Stomach (tissue), 9 donors: ENCODE data around the gene BRD9. TPM values are rescaled to one million over a fixed set of nuclear protein-coding genes. Genes with fewer than 3 reads are reported as not detected.

Source experiments
- DNase-seq, 2 donors: peaks; one replicate each; pipeline versions ENCODE4 v3.0.0 to v3.0.0-alpha.2; 2013 to 2019
- H3K27ac ChIP-seq, 5 donors: fragments of 200-600 bp in 4 of 5; sonication (generic) in 4 of 5; one replicate each; pipeline ENCODE4 v1.5.1; 2013 to 2019; ENCODE audit warnings: mild to moderate bottlenecking in 1 of 5, moderate library complexity in 1 of 5
- H3K27me3 ChIP-seq, 3 donors: fragments of 200-600 bp; sonication (generic); one replicate each; pipeline ENCODE4 v1.5.1; 2017 to 2019; ENCODE audit warnings: mixed run types in 1 of 3
- H3K36me3 ChIP-seq, 4 donors: fragments of 200-600 bp; sonication (generic); 1 replicate in 3 of 4; 2 replicates in 1 of 4; pipeline ENCODE4 v1.5.1; 2016 to 2019
- H3K4me1 ChIP-seq, 4 donors: fragments of 200-600 bp; sonication (generic); one replicate each; pipeline ENCODE4 v1.5.1; 2016 to 2019
- H3K4me3 ChIP-seq, 4 donors: fragments of 200-600 bp; sonication (generic) in 3 of 4; one replicate each; pipeline ENCODE4 v1.5.1; 2016 to 2019; ENCODE audit warnings: mild to moderate bottlenecking in 1 of 4
- H3K9me3 ChIP-seq, 4 donors: fragments of 200-600 bp; sonication (generic); one replicate each; pipeline ENCODE4 v1.5.1; 2016 to 2019
- CTCF ChIP-seq, 7 experiments: fragments of 450-650 bp in 4 of 7; fragments of 200-600 bp in 3 of 7; sonication (generic) in 3 of 7; IDR thresholded peaks; one replicate each; pipeline ENCODE4 v1.5.1; 2016 to 2019; ENCODE audit warnings: antibody characterized with exemption in 7 of 7, control low read depth in 2 of 7, mild to moderate bottlenecking in 1 of 7
- EP300 ChIP-seq: sonication (generic); formaldehyde crosslinking; IDR thresholded peaks from one replicate; pipeline ENCODE4 v1.6.1; 2017; ENCODE audit warnings: antibody characterized with exemption
- POLR2A ChIP-seq, 4 donors: fragments of 450-650 bp; IDR thresholded peaks; one replicate each; pipeline ENCODE4 v1.6.1; 2016; ENCODE audit warnings: antibody characterized with exemption in 4 of 4, control low read depth in 2 of 4, mild to moderate bottlenecking in 1 of 4, moderate library complexity in 1 of 4
- POLR2AphosphoS5 ChIP-seq, 3 donors: sonication (generic); formaldehyde crosslinking; IDR thresholded peaks; one replicate each; pipeline ENCODE4 v1.6.1; 2016; ENCODE audit warnings: antibody characterized with exemption in 3 of 3
- WGBS, 5 donors: extraction: QIAGEN DNeasy Blood & Tissue Kit in 3 of 5; methylation state at CpG; one replicate each; pipeline versions ENCODE4 v1.1.5 to v1.1.7; 2013 to 2018; 5-methylcytosine and 5-hydroxymethylcytosine counted together
- intact Hi-C: fragments of 100-400 bp; cut with DNase I; formaldehyde crosslinking; loops from one replicate; pipeline ENCODE4 v1.15.1; 2023; ENCODE audit warnings: low total_unique reads
- polyA plus RNA-seq, 3 donors: library from polyadenylated mRNA; stranded (reverse); fragments of 200-250 nt; gene quantifications; one replicate each; pipeline ENCODE4 v1.2.3, GENCODE V29; 2013
- total RNA-seq, 5 donors: library from RNA; depleted of rRNA; stranded (reverse); fragments of >200 nt; gene quantifications; one replicate each; pipeline versions ENCODE4 v1.1.0 to v1.2.3, GENCODE V29; 2014 to 2016
- donor health status: healthy with polysubstance abuse.
- donor health status: Bipolar disorder and iron deficiency.
- donor health status: healthy.

The BRD9 gene
- total and polyA plus RNA-seq, 8 donors = 16.2 to 152 (median 40.0) TPM

DNA sequence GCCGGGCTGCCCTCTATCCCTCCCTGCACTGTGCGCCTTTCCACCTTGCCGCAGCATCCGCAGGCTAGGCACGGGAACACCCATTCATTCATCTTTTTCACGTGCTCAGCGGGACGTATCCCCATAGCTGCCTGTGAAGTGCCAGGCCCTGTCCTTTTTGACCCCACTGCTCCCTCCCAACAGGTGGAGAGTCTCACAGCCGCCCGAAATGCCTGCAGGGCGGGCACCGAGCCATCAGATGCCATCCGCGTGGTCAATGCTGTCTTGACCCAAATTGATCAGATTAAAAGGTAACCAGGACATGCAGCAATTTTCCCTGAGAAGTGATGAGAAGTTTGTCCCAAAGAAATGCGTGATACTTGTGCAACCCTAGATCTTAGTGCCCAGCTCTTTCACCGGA, 15.6 kb upstream of the BRD9 start:
- no peak for DNase-seq
- intact Hi-C loops = loop anchor here (5.0 kb wide), 1 partner anchor 236 kb away; no protein-coding TSS in a partner anchor
- Histone ChIP-seq H3K27me3 (no peaks in the 10 kb centered on the region), H3K4me1 (peaks cover 0 to 18% (median 3%) of the 10 kb centered on the region in 4 donors), H3K27ac (no peak overlapping the region), H3K36me3 (peaks cover 0 to 21% (median 4%) of the 10 kb centered on the region in 4 donors), H3K4me3 (no peak overlapping the region), H3K9me3 (no peaks in the 10 kb centered on the region)
- TF ChIP-seq POLR2AphosphoS5 (IDR thresholded peaks at IDR 0.05) = no peak
- TF ChIP-seq CTCF (IDR thresholded peaks at IDR 0.05) = no peak
- TF ChIP-seq POLR2A (IDR thresholded peaks at IDR 0.05) = no peak
- TF ChIP-seq EP300 = no peak
- WGBS, 5 donors = 91 to 98% (median 97%) methylated on average over 16 of the region's 16 CpGs

DNA sequence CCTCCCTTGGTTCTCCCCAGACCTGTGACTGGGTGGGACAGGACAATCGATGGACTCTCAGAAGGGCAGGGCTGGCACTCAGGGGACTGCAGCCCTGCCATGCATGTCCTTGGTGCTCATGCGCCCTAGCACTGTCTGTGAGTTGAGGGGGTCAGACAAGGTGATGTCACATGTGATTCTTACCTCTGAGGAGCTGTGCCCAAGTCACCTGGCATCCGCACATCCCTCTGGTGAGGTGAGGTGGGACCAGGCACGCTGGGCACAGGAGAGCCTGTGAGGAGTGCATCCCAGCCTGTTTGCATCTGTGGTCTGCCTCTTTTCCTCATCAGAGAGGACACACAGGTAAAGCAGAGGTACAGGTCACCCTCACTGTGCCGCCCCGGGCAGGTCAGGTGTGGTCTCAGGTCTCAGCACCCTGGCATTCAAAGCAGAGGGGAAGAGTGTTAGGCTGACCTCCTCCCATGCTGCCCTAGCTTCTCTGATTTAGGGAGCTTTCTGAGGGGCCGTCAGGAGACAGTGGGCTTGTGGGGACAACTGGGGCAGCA, 14.8 kb upstream of the BRD9 start:
- Histone ChIP-seq H3K36me3 (peaks cover 0 to 21% (median 4%) of the 10 kb centered on the region in 4 donors), H3K27ac (no peak overlapping the region), H3K4me1 (peaks cover 0 to 18% (median 3%) of the 10 kb centered on the region in 4 donors), H3K4me3 (no peak overlapping the region), H3K9me3 (no peaks in the 10 kb centered on the region), H3K27me3 (no peaks in the 10 kb centered on the region)
- WGBS, 5 donors = 92 to 98% (median 94%) methylated on average over 5 to 7 of the region's 7 CpGs
- DNase-seq = no peak
- TF ChIP-seq EP300 (no peak), CTCF (IDR thresholded peaks at IDR 0.05) (no peak), POLR2AphosphoS5 (IDR thresholded peaks at IDR 0.05) (no peak), POLR2A (IDR thresholded peaks at IDR 0.05) (no peak)
- intact Hi-C loops = loop anchor here (5.0 kb wide), 1 partner anchor 235 kb away; no protein-coding TSS in a partner anchor

- Histone ChIP-seq H3K9me3 (no peaks in the 10 kb centered on the region), H3K27ac (no peak overlapping the region), H3K27me3 (no peaks in the 10 kb centered on the region), H3K36me3 (peaks cover 0 to 21% (median 4%) of the 10 kb centered on the region in 4 donors), H3K4me1 (peaks cover 0 to 5% (median 2%) of the 10 kb centered on the region in 4 donors), H3K4me3 (no peak overlapping the region)
- TF ChIP-seq CTCF (IDR thresholded peaks at IDR 0.05) (no peak), POLR2A (IDR thresholded peaks at IDR 0.05) (no peak), POLR2AphosphoS5 (IDR thresholded peaks at IDR 0.05) (no peak), EP300 (no peak)
- no peak for DNase-seq
- WGBS, 5 donors = 90 to 95% (median 93%) methylated on average over 12 of the region's 12 CpGs
- intact Hi-C loops = loop anchor here (5.0 kb wide), 1 partner anchor 233 kb away; no protein-coding TSS in a partner anchor
Observed at GRCh38 chr5:905139-905642, 12.6 kb upstream of the BRD9 start.

DNA sequence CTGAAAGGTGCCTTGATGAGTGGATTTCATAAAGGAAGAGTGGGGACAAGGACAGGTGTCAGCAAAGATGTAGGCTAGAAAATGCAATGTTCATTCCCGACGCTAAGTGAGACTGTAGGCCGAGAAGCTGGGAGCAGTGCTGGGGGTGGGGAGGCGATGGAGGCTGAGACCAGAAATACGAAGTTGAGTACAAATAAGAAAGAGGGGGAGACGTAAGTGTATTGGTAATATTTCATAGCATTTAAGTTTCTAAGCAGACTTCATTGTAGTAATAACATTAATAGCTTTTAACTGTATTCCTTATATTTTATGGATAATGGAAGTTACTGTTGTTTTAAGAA, 11.1 kb upstream of the BRD9 start:
- H3K4me3 ChIP-seq = no peak overlapping the region
- no peaks in the 10 kb centered on the region for H3K27me3 ChIP-seq
- H3K27ac ChIP-seq = no peak overlapping the region
- TF ChIP-seq EP300 (no peak), POLR2AphosphoS5 (IDR thresholded peaks at IDR 0.05) (no peak)
- intact Hi-C loops = no loop called here
- DNase-seq = no peak
- H3K9me3 ChIP-seq = no peaks in the 10 kb centered on the region
- H3K36me3 ChIP-seq = peaks cover 0 to 15% (median 1%) of the 10 kb centered on the region in 4 donors
- peaks cover 0 to 5% (median 2%) of the 10 kb centered on the region in 4 donors for H3K4me1 ChIP-seq
- WGBS, 5 donors = 92 to 98% (median 96%) methylated on average over 6 of the region's 6 CpGs
